Measurements from ENCODE around the gene VPS37C. TPM values are rescaled to one million over a fixed set of nuclear protein-coding genes. Genes with fewer than 3 reads are reported as not detected.

VPS37C gene
- total RNA-seq, 1 experiment from 2014 or later, result 36.3 TPM

- Mint-ChIP-seq H3K27ac (ENCODE audit: unreplicated experiment) (no peak overlapping the region), H3K4me3 (ENCODE audit: unreplicated experiment) (no peak overlapping the region), H3K36me3 (ENCODE audit: insufficient read depth, unreplicated experiment) (no peaks in the 10 kb centered on the region), H3K27me3 (ENCODE audit: insufficient read depth, unreplicated experiment) (peaks cover 3% of the 10 kb centered on the region), H3K9me3 (ENCODE audit: unreplicated experiment) (no peaks in the 10 kb centered on the region), H3K4me1 (ENCODE audit: low read depth, unreplicated experiment) (no peaks in the 10 kb centered on the region)
- H3K4me1 ChIP-seq, result no peaks in the 10 kb centered on the region
- intact Hi-C loops (cut with micrococcal nuclease; ENCODE audit: unreplicated experiment), result no loop called here
- BruUV-seq (replicated peaks), result no TSS peak
- no peaks in the 10 kb centered on the region for H3K9me3 ChIP-seq
- no peaks in the 10 kb centered on the region for H3K36me3 ChIP-seq (ENCODE audit: control insufficient read depth, insufficient read depth, low read length)
- no peaks in the 10 kb centered on the region for H3K27me3 ChIP-seq (replicated peaks; ENCODE audit: control insufficient read depth, insufficient read depth, low read length)
- no peak for TF ChIP-seq CTCF (IDR thresholded peaks at IDR 0.05; ENCODE audit: insufficient read depth in 1 of 2, low read depth in 1 of 2, low read length in 1 of 2, severe bottlenecking in 1 of 2, unreplicated experiment in 1 of 2)
- no peak overlapping the region for H3K4me3 ChIP-seq (ENCODE audit: low read depth, low read length)
- DNase-seq, result no peak
- ChIA-PET CTCF (no interaction called here), POLR2A (no interaction called here)
Observed at GRCh38 chr11:61111786-61112517, 49.3 kb downstream of the VPS37C start.

GRCh38 chr11:61111050-61111435 lies 50.2 kb downstream of the VPS37C start:
- POLR2A ChIA-PET, result no interaction called here
- BruUV-seq (replicated peaks), result no TSS peak
- Mint-ChIP-seq H3K27me3 (ENCODE audit: insufficient read depth, unreplicated experiment) (peaks cover 3% of the 10 kb centered on the region), H3K4me1 (ENCODE audit: low read depth, unreplicated experiment) (no peaks in the 10 kb centered on the region), H3K27ac (ENCODE audit: unreplicated experiment) (no peak overlapping the region), H3K36me3 (ENCODE audit: insufficient read depth, unreplicated experiment) (no peaks in the 10 kb centered on the region), H3K9me3 (ENCODE audit: unreplicated experiment) (no peaks in the 10 kb centered on the region), H3K4me3 (ENCODE audit: unreplicated experiment) (no peak overlapping the region)
- Histone ChIP-seq H3K9me3 (no peaks in the 10 kb centered on the region), H3K4me3 (ENCODE audit: low read depth, low read length) (no peak overlapping the region), H3K27me3 (replicated peaks; ENCODE audit: control insufficient read depth, insufficient read depth, low read length) (no peaks in the 10 kb centered on the region), H3K4me1 (no peaks in the 10 kb centered on the region), H3K36me3 (ENCODE audit: control insufficient read depth, insufficient read depth, low read length) (no peaks in the 10 kb centered on the region)
- CTCF ChIA-PET, result no interaction called here
- intact Hi-C loops (cut with micrococcal nuclease; ENCODE audit: unreplicated experiment), result no loop called here
- TF ChIP-seq CTCF (IDR thresholded peaks at IDR 0.05; ENCODE audit: insufficient read depth in 1 of 2, low read depth in 1 of 2, low read length in 1 of 2, severe bottlenecking in 1 of 2, unreplicated experiment in 1 of 2), result no peak
- no peak for DNase-seq

- intact Hi-C loops (cut with micrococcal nuclease; ENCODE audit: unreplicated experiment), result no loop called here
- H3K4me3 Mint-ChIP-seq (ENCODE audit: unreplicated experiment), result no peak overlapping the region
- H3K9me3 Mint-ChIP-seq (ENCODE audit: unreplicated experiment), result no peaks in the 10 kb centered on the region
- no peak for DNase-seq
- no peaks in the 10 kb centered on the region for H3K36me3 ChIP-seq (ENCODE audit: control insufficient read depth, insufficient read depth, low read length)
- POLR2A ChIA-PET, result no interaction called here
- no peak overlapping the region for H3K4me3 ChIP-seq (ENCODE audit: low read depth, low read length)
- H3K36me3 Mint-ChIP-seq (ENCODE audit: insufficient read depth, unreplicated experiment), result no peaks in the 10 kb centered on the region
- H3K9me3 ChIP-seq, result no peaks in the 10 kb centered on the region
- peaks cover 3% of the 10 kb centered on the region for H3K27me3 Mint-ChIP-seq (ENCODE audit: insufficient read depth, unreplicated experiment)
- H3K4me1 ChIP-seq, result no peaks in the 10 kb centered on the region
- no peaks in the 10 kb centered on the region for H3K4me1 Mint-ChIP-seq (ENCODE audit: low read depth, unreplicated experiment)
- TF ChIP-seq CTCF (IDR thresholded peaks at IDR 0.05; ENCODE audit: insufficient read depth in 1 of 2, low read depth in 1 of 2, low read length in 1 of 2, severe bottlenecking in 1 of 2, unreplicated experiment in 1 of 2), result no peak
- no peaks in the 10 kb centered on the region for H3K27me3 ChIP-seq (replicated peaks; ENCODE audit: control insufficient read depth, insufficient read depth, low read length)
- H3K27ac Mint-ChIP-seq (ENCODE audit: unreplicated experiment), result no peak overlapping the region
- CTCF ChIA-PET, result no interaction called here
- no TSS peak for BruUV-seq (replicated peaks)
Observed at GRCh38 chr11:61110255-61111049, 50.8 kb downstream of the VPS37C start.
